GM12874 (cell line): ENCODE data around the gene DYNC2H1.

Experiments
- CTCF ChIP-seq: IDR thresholded peaks from 2 replicates; pipeline ENCODE4 v1.5.1; 2011; ENCODE audit warnings: low read depth, mild to moderate bottlenecking, control low read depth, low read length, moderate library complexity; ENCODE audit not compliant: insufficient read depth

DYNC2H1 gene

GRCh38 chr11:103344886-103345285 lies 235.7 kb downstream of the DYNC2H1 start:
- TF ChIP-seq CTCF, result no peak

DNA sequence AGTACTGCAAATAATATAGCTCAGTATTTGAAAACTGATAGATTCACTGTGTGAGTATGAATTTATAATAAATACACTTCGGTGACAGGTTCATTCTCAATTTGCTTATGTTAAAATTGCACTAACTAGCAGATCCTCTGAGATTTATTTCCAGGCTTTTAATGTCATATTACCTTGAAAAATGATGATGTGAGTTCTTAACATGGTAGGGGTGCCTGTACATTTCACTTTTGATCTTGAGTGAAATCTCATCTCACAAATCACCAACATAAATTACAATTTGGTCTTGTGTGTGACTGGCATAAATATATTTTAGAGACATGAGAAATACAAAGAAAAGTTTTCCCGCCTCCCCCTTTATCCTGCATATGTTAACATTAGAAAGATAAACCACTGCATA lies 240.4 kb downstream of the DYNC2H1 start:
- TF ChIP-seq CTCF, result no peak

GRCh38 chr11:103354656-103355055 lies 245.4 kb downstream of the DYNC2H1 start:
- no peak for TF ChIP-seq CTCF

DNA sequence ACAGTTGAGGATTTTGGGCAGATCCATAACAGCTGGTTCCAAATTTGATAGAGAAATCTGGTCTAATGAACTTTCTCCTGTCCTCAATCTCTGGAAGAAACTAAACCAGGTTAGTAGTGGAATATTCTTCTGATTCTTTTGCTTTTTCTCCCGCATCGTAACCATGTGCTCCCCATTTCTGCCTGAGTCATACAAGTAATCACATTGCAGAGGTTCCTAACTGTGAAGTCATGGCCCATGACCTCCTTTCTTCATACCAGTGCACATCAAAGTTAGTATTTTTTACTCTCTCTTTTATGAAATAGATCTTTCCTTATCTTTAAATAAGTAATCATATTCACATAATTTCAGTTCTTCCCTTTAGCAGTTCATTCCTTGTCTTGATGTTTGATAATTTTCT lies 249.0 kb downstream of the DYNC2H1 start:
- no peak for TF ChIP-seq CTCF

GRCh38 chr11:103359216-103359615 lies 250.0 kb downstream of the DYNC2H1 start:
- no peak for TF ChIP-seq CTCF

DNA sequence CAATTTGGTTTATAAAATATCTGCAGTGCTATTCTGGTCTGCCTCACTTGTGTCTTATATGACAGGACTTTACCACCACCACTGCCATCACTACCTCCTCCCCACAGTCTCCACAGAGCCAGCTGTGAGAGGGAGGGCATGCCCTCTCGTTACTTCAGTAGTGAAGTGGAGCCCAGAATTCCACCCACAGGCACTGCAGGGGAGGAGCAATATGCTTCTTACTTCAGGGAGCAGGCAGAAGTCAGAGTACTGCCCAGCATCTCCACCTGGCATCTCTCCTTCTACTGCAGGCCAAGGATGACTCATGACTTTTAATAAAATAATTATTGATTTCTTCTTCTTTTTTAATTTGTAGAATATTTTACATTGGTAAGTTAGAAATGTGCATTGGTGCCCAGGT lies 255.5 kb downstream of the DYNC2H1 start:
- no peak for TF ChIP-seq CTCF

DNA sequence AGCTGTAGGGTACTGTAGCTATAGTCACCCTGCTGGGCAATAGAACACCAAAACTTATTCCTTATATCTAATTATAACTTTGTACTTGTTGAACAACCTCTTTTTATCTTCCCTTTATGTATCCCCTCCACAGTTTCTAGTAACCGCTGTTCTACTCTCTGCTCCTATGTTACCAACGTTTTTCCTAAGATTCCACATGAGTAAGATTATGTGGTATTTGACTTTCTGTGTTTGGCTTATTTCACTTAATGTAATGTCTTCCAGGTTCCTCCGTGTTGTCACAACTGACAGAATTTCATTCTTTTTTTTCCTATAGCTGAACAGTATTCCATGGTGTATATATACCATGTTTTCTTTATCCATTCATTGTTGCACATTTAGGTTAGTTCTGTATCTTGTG lies 258.4 kb downstream of the DYNC2H1 start:
- no peak for TF ChIP-seq CTCF

DNA sequence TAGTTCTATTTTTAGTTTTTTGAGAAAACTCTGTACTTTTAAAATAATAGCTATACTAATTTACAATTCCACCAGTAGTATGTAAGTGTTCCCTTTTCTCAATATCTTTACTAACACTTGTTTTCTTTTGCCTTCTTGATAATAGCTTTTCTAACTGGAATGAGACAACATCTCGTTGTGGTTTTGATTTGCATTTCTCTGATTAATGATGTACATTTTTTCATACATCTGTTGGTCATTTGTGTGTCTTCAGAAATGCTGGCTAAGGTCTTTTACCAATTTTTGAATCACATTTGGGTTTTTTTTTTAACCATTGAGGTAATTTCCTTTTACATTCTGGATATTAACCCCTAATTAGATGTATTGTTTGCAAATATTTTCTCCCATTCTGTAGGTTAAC lies 258.9 kb downstream of the DYNC2H1 start:
- no peak for TF ChIP-seq CTCF
